Ovary (tissue), 9 donors: ENCODE data around the gene ESD. TPM values are rescaled to one million over a fixed set of nuclear protein-coding genes. Genes with fewer than 3 reads are reported as not detected.

Source experiments
- DNase-seq, 5 donors: peaks; one replicate each; pipeline ENCODE4 v3.0.0-alpha.2; 2019 to 2020
- H3K27ac ChIP-seq, 2 donors: fragments of 200-600 bp; one replicate each; pipeline versions ENCODE4 v1.5.1 to v1.8.0; 2019 to 2022
- H3K27me3 ChIP-seq: fragments of 200-600 bp; one replicate; pipeline ENCODE4 v1.8.0; 2022
- H3K36me3 ChIP-seq: fragments of 200-600 bp; sonication (generic); one replicate; pipeline ENCODE4 v1.5.1; 2019
- H3K4me1 ChIP-seq: one replicate; pipeline ENCODE4 v1.8.1; 2013; ENCODE audit warnings: mild to moderate bottlenecking, moderate library complexity; ENCODE audit not compliant: insufficient read depth
- H3K4me3 ChIP-seq: fragments of 200-600 bp; sonication (generic); one replicate; pipeline ENCODE4 v1.5.1; 2017
- H3K9me3 ChIP-seq, 2 donors: fragments of 200-600 bp in 1 of 2; sonication (generic) in 1 of 2; one replicate each; pipeline versions ENCODE4 v1.5.1 to v1.8.1; 2013 to 2019; ENCODE audit warnings: mild to moderate bottlenecking in 1 of 2, moderate library complexity in 1 of 2
- CTCF ChIP-seq, 3 donors: fragments of 450-650 bp in 2 of 3; fragments of 200-600 bp in 1 of 3; IDR thresholded peaks; one replicate each; pipeline versions ENCODE4 v1.5.1 to v1.8.0; 2016 to 2022; ENCODE audit warnings: antibody characterized with exemption in 3 of 3, mild to moderate bottlenecking in 1 of 3
- EP300 ChIP-seq: sonication (generic); formaldehyde crosslinking; IDR thresholded peaks from one replicate; pipeline ENCODE4 v1.6.1; 2017; ENCODE audit warnings: antibody characterized with exemption
- POLR2A ChIP-seq: fragments of 450-650 bp; IDR thresholded peaks from one replicate; pipeline ENCODE4 v1.6.1; 2017; ENCODE audit warnings: antibody characterized with exemption, mild to moderate bottlenecking, moderate library complexity
- WGBS, 3 donors: extraction: QIAGEN DNeasy Blood & Tissue Kit in 1 of 3; methylation state at CpG; one replicate each; pipeline versions ENCODE4 v1.1.5 to v1.1.7; 2013 to 2017; 5-methylcytosine and 5-hydroxymethylcytosine counted together
- intact Hi-C, 4 donors: fragments of 100-400 bp; cut with DNase I; formaldehyde crosslinking; loops; one replicate each; pipeline versions ENCODE4 v1.11.0 to v1.15.1; 2022 to 2023
- polyA plus RNA-seq, 2 donors: library from polyadenylated mRNA; stranded (reverse); fragments of 200-250 nt in 1 of 2; fragments of 350-450 nt in 1 of 2; fragmentation: Illumina TruSeq in 1 of 2; extraction: RNeasy Lipid Tissue Mini Kit (QIAGEN cat#74804) in 1 of 2; gene quantifications; one replicate each; pipeline ENCODE4 v1.2.3, GENCODE V29; 2013 to 2014
- total RNA-seq, 7 donors: library from RNA; depleted of rRNA in 2 of 7; stranded (reverse); fragments of >200 nt in 2 of 7; fragmentation: NEBNext Ultra II Directional in 3 of 7; extraction: Animal tissue kit (Norgen Biotek cat#: 25700) in 3 of 7; gene quantifications; one replicate each; pipeline versions ENCODE4 v1.1.0 to v1.2.4, GENCODE V29; 2016 to 2023
- donor health status: DM: no; HTN: no; CAD: no; lungs with moderate emphysema.
- donor health status: DM: no; HTN: no; CAD: no.
- donor health status: Bipolar disorder and iron deficiency.
- donor health status: DM: yes; HTN: yes; CAD: no.
- donor health status: DM: no; HTN: no; CAD: no.
- donor health status: DM: yes; HTN: yes; CAD: no.

The ESD gene
- total and polyA plus RNA-seq, 9 donors: 104 to 281 (median 115) TPM

DNA sequence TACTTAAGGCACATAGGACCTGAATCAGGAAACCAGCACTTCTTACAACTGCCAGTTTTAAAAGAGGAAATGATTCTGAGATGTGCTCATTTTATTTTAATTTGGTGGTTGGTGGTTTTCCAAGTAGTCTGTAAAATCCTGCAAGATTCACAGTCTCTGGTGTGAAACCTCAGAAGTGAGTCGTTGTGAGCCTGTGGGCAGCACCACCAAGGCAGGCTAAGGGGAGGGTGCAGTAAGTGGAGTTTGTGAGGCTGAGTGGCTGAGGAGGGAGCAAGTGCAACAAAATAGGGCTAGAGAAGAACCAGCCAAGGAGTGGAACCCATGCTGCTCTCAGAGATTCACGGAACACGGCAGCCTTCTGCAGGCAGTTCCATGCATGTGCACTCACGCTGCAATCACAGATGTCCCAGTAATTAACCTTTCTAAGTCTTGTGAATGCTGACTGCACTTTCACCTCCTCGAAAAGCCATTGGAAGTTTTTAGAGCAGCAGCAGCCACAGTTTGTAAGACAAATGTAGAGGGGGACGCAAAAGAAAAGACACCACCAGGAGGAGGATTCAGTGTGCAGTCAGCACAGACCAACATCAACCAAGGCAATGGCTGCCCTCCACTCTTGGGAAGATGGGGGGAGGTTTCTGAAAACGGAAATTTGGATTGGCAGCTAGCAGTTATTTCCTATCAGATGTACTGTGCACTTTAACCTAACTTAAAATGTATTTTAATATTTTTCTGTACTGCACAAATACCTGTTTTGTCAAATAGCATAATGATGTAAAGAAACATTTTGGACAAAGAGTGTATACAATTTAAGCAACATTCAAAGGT, 44.9 kb downstream of the ESD start:
- no peaks in the 10 kb centered on the region for H3K27me3 ChIP-seq
- H3K27ac ChIP-seq: no peak overlapping the region
- no peaks in the 10 kb centered on the region for H3K4me1 ChIP-seq
- no peak for DNase-seq
- TF ChIP-seq EP300 (no peak), POLR2A (no peak), CTCF (IDR thresholded peaks at IDR 0.05) (no peak)
- H3K4me3 ChIP-seq: no peak overlapping the region
- intact Hi-C loops: no loop called here
- 70 to 75% (median 75%) methylated on average over 7 of the region's 7 CpGs for WGBS, 3 donors
- no peaks in the 10 kb centered on the region for H3K9me3 ChIP-seq
- H3K36me3 ChIP-seq: no peaks in the 10 kb centered on the region

DNA sequence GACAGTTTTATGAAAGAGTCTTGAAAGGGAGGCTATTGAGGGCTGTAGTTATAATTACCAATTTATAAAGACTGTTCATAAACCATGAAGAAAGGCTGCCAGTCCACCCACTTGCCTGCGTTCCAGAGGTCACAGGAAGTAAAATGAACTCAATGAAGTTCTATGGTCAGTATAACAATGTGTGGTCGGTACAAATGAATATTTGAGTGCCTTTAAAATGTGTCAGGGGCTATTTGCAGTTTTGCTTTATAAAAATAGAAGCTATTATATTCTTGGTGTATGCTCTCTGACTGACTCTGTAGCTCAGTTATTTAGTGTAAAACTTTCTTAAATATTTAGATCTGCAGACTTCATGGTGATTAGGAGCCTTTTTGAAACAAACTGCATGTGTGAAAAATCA, 47.0 kb downstream of the ESD start:
- no peak for DNase-seq
- WGBS, 3 donors: 55 to 64% (median 63%) methylated on average over 2 of the region's 2 CpGs
- Histone ChIP-seq H3K9me3 (no peaks in the 10 kb centered on the region), H3K27ac (no peak overlapping the region), H3K27me3 (no peaks in the 10 kb centered on the region), H3K4me3 (no peak overlapping the region), H3K36me3 (no peaks in the 10 kb centered on the region), H3K4me1 (no peaks in the 10 kb centered on the region)
- TF ChIP-seq EP300 (no peak), CTCF (IDR thresholded peaks at IDR 0.05) (no peak), POLR2A (no peak)
- intact Hi-C loops: no loop called here

GRCh38 chr13:46748300-46748699, 48.7 kb downstream of the ESD start:
- intact Hi-C loops: no loop called here
- Histone ChIP-seq H3K4me3 (no peak overlapping the region), H3K36me3 (no peaks in the 10 kb centered on the region), H3K4me1 (no peaks in the 10 kb centered on the region), H3K27ac (no peak overlapping the region), H3K27me3 (no peaks in the 10 kb centered on the region), H3K9me3 (no peaks in the 10 kb centered on the region)
- WGBS, 3 donors: 87 to 91% (median 90%) methylated on average over 4 of the region's 4 CpGs
- TF ChIP-seq EP300 (no peak), POLR2A (no peak), CTCF (IDR thresholded peaks at IDR 0.05) (no peak)
- DNase-seq: no peak

- no peaks in the 10 kb centered on the region for H3K36me3 ChIP-seq
Observed at GRCh38 chr13:46747031-46747820, 49.7 kb downstream of the ESD start.

More at GRCh38 chr13:46747031-46747820, 49.7 kb downstream of the ESD start:
- Histone ChIP-seq H3K27ac (no peak overlapping the region), H3K27me3 (no peaks in the 10 kb centered on the region), H3K4me3 (no peak overlapping the region), H3K9me3 (no peaks in the 10 kb centered on the region), H3K4me1 (no peaks in the 10 kb centered on the region)
- TF ChIP-seq POLR2A (no peak), CTCF (IDR thresholded peaks at IDR 0.05) (no peak), EP300 (no peak)
- WGBS, 3 donors: 96 to 98% (median 97%) methylated on average over 8 of the region's 8 CpGs
- no peak for DNase-seq
- intact Hi-C loops: no loop called here
